GM04504 (cell line): ENCODE data around the gene APBA3.

Experiments used
- DNase-seq: peaks from one replicate; pipeline ENCODE4 v3.0.0-alpha.2; 2012; ENCODE audit warnings: low read depth

The APBA3 gene

DNA sequence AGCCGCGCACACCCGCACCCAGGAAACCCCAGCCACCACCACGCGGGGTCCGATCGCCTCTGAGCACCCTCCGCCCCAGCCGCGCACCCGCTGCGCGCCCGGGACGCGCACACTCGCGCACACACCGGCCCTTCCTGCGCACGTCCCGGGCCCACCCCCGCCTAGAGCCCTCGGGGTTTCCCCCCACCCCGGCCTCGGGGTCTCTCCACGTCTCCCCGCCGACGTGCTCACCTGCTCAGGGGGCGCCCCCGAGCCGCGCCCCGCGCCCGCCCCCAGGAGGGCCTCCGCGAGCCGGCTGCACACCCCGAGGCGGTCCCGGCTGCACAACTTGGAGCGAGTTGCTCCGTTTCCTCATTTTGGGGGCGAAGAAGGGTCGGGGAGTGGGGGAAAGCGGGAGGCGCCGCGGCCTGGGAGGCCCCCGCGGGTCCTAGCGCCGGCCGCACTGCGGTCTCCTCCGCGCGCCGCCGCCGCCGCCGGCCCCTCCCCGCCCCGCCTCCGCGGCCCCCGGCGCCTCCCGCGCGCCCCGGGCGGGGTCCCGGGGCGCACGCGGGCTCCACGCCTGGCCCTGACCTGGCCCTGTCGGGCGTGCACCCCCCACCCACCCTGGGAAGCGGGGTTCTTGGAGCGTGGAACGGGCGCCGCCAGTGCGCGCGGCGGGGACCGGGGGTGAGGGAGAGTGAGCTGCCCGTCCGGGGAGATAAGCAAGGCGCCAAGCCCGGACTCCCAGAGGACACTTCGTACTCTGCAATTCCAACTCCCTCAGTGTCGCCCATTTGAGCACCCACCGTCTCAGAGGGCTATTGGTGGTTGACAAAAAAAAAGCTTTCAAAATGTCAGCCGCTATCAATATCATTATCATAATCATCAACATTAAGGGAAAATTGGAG, 24.7 kb upstream of the APBA3 start, which contains the start of gene MATK:
Gene MATK, minus strand, starts transcription at position 444 of the 887 bp plus-strand sequence. CDS start 1,246 bp downstream, outside the sequence.
- no peak for DNase-seq

DNA sequence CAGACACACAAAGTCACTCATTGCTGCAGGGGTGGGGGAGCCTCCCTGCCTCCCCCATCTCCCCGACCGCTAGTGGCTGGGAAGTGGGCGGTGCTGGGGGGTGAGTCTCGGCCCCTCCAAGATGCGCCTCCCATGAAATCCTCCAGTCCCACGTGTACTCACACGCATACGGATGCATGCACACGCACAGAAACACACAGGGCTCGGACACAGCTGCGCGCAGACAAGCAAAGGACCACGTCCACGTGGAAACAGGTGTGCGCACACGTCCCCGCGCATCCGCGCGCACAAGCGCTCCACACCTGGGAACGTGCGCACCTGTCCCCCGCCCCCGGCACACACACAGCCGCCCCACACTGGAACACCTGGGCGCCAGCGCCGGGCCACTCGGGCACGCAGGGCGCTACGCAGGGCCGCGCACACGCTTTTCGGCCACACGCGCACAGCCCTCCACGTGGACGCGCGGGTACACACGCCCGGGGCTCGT, 24.0 kb upstream of the APBA3 start:
- DNase-seq, result no peak

DNA sequence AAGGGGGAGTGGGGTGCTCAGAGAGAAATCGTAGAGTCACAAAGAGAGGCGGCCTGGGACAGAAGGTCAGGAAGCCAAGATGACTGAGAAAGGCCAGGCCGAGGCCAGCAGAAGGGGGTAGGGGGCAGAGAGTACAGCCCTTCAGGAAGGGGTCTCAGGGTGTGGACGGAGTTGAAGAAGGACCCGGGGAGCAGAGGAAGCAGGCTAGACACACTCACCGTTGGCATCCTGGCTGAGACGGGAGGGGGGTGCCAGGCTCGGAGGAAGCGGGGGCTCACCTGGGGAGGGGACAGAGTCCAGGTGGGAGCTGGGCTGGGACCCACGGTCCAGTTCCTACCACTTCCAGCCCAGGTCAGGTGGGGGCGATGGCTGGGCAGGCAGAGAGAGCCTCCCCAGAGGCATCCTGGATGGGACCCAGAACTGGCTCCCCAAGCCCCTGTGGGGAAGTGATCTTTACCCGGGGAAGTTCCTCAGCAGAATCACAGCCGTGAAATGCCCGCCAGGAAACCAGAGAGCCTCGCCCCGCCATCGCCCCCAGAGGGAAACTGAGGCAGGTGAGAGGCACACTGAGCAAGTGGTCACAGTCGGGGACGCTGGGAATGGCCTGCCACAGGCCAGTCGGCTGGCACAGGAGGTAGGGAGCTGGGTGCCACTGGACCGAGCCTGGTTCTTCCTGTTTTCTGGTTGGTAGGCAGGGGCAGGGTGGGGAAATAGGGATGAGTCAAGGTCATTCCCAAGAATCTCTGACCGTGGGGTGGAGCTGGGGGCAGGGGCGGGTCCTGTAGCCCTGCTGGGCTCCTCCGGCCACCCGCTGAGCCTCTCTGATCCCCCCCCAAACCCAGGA, 23.3 kb upstream of the APBA3 start:
- DNase-seq, result no peak

DNA sequence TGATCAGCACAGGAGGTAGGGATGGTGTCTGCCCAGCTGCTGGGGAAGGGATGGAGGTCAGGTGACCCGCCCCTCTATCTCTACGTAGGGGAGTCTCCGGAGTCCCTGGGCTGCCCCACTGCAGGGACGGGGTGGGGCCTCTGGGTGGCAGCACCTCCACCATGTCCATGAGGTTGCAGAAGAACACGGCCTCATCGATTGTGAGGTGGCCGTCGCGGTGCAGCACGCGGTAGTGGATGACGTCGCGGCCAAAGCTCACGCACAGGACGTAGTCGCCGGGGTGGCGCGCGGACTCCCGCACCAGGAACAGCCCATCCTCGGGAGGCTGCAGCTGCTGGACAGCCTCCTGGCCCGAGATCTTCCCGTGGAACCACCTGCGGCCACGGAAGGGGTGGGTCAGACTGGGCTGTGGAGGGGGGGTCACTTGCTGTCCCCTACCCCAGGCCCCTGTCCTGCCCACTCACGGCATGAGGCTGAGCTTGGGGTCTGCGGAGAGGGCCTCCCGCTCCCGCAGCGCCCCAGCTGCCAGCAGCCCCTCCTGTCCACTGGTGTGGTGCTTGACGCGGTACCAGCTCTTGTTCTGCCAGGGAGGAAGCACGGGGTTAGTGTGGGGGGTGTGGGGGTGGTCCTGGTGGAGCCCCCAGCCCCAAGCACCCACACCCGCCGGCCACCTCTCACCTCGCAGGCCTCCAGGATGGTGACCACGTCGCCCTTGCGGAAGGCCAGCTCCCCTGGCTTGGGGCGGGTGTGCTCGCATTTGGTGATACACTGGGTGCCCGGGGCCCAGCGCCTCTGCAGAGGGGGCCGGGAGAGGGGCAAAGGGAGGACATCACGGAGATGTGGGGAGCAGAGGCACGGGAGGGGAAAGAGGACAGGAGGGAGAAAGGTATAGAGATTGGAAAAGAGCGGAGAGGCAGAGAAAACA, 22.4 kb upstream of the APBA3 start:
- DNase-seq, result no peak

DNA sequence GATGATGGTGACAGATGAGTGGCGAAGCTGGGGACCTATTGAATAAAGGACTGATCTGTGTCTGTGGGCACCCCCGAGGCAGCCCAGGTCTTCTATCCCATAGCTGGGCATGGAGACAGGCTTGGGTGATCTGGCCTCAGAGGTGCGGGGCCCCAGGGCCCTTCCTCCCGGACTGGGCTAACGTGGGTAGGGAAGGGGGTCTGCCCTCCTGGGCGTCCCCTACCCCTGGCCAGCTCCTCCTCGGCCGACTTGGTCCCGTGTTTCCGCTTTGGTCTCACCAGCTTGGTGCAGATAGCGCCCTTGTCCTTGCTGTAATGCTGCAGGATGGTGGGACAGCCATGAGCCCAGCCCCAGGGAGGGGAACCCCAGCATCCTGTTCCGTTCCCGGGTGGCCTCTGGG, 21.4 kb upstream of the APBA3 start:
- no peak for DNase-seq

DNA sequence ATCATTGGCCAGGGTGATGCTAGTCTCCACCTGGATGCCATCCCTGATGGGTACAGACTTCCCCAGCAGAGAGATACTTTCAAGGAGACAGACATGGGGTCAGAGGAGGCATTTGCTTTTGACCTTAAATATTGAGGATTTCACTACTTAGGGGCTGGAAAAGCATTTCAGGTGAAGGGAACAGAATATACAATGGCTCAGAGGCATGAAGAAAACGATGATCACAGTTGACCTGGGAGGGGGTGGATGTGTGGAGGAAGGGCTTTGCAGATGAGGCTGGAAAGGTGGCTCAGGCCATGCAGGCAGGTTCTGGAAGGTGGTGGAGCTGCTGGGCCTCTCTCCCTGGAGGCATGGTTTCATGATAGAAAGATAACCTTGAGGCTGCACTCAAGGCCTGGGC, 20.8 kb upstream of the APBA3 start:
- DNase-seq, result no peak

DNA sequence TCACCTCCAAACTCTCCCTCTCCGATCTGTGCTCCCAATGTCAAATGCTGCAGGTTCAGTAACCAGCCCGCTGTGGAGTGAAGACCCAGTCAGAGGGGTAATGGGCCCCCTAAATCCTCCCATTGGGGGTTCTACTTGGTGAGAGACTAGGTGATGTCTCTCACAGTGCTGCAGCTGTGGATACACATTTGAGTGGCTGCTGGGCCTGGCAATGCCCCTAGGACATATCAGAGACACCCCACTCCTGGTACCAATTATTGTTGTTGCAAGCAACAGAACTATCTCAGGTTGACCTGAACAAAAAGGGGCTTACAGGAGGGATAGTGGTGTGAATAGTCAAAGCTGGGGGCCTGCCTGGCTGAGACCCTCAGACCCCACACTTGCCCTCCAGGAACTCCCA, 20.1 kb upstream of the APBA3 start:
- DNase-seq, result no peak

DNA sequence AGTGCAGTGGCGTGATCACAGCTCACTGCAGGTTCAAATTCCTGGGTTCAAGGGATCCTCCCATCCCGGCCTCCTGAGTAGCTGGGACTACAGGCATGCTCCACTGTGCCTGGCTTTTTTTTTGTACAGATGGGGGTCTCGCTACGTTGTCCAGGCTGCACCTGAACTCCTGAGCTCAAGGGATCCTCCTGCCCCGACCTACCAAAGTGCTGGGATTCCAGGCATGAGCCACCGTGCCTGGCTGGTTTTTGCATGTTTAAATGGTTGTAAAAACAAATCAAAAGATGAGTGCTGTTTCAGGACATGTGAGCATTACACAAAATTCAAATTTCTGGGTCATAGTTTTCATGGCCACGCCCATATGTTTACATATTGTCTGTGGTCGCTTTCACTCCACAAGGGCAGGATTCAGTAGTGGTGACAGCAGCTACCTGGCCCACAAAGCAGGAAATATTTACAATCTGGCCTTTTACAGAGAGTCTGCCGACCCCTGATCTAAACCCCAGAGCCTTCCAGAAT, 19.4 kb upstream of the APBA3 start:
- no peak for DNase-seq

DNA sequence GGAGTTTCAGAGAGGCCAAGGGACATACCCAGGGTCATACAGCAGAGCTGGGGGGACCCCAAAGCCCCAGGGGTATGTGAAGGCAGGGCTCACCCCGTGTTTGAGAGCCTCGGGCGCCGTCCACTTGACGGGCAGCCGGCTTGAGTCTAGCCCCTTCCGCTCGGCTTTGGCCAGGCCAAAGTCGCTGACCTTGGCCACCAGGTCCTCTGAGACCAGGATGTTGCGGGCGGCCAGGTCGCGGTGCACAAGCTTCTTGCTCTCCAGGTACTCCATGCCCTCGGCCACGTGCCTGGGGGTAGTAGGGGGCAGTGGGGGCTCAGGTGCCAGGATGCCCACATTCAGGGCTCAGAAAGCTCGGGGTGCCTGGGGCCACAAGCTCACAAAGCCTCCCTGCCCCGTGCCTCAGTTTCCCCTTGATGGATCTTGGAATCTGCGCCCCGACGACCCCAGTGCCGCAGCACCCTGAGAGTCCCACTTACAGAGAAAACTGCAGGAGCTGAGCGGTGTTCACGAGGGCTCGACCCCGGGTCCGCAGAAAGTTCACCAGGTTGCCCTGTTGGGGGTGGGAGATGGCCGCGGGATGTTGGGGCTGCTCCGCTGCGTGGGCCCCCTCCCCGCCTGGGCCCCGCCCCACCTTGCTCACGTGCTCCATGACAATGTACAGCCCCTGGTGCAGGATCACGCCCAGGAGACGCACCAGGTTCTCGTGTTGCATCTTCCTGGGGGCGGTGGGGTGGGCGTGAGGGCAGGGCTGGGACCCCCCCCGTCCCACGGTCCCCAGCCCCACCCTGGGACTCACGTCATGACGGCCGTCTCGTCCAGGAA, 17.6 kb upstream of the APBA3 start:
- DNase-seq, result no peak

DNA sequence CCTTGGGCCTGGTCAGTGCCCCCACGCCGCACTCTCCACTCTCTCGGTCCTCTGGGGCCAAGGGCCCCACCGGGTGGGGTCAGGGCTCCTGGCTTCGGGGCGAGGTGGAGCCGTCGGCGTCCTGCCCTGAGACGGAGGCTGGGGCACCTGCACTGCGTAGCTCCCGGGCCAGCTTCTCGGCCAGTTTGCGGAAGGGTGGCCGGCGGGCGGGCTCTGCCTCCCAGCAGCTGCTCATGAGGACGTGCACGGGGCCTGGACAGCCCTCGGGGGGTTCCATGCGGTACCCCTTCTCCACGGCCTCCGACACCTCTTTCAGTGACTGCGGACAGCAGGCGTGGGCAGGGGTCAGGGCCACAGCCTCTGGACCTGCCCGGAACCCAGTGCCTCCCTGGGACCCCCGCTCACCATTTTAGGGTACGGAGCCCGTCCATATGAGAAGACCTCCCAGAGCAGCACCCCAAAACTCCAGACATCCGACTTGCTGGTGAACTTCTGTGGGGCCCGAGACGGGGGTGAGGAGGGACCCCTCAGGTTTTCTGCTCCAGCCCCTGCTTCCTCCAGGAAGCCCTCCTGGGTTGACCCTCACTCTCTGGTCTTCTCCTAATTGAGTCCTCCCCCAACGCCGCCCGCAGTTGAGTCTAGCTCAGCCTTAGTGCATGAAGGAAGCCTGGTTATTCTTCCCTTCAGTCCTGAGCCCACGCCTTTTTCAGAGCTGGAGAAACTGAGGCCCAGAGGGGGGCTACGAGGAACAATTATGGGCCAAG, 16.8 kb upstream of the APBA3 start:
- DNase-seq, result no peak

DNA sequence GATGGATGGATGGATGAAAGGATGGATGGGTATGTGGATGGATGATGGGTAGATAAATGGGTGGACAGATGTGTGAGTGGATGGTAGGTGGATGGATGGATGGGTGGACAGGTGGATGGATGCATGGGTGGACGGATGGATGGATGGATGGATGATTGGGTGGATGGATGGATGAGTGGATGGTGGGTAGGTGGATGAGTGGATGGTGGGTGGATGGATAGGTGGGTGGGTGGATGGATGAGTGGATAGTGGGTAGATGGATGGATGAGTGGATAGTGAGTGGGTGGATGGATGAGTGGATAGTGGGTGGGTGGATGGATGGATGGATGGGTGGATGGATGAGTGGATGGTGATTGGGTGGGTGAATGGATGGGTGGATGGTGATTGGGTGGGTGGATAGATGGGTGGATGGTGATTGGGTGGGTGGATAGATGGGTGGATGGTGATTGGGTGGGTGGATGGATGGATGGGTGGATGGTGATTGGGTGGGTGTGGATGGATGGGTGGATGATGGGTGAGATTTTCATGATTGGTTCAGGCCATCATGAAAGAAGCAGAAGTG, 15.1 kb upstream of the APBA3 start:
- no peak for DNase-seq

DNA sequence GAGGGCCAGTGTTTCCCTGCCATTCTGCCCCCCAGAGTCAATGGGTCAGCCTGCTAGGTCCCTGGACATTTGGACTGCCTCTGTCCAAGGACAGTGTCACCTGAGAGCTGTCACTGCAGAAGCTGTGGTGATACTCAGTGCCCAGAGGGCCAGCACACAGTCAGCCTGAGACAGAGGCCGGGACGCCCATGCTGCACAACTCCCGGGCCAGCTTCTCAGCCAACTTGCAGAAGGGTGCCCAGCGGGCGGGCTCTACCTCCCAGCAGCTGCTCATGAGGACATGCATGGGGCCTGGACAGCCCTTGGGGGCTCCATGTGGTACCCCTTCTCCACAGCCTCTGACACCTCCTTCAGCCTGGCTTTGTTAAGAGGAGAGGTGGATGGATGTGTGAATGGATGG, 14.3 kb upstream of the APBA3 start:
- no peak for DNase-seq

DNA sequence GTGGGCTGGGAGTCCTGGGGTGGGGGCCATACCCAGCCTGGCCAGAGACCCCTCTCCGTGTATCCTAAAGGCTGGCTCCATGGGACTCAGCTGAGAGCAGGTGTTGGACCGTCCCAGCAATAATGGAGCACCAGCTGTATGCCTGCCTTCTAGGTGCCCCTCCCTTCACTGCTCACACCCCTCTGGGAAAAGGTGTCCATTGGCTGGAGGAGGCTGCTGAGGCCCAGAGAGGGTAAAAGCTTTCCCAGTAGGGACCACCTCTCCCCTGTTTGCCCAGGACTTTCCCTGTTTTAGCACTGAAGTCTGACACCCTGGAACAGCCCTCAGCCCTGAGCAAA, 13.9 kb upstream of the APBA3 start:
- DNase-seq, result no peak

DNA sequence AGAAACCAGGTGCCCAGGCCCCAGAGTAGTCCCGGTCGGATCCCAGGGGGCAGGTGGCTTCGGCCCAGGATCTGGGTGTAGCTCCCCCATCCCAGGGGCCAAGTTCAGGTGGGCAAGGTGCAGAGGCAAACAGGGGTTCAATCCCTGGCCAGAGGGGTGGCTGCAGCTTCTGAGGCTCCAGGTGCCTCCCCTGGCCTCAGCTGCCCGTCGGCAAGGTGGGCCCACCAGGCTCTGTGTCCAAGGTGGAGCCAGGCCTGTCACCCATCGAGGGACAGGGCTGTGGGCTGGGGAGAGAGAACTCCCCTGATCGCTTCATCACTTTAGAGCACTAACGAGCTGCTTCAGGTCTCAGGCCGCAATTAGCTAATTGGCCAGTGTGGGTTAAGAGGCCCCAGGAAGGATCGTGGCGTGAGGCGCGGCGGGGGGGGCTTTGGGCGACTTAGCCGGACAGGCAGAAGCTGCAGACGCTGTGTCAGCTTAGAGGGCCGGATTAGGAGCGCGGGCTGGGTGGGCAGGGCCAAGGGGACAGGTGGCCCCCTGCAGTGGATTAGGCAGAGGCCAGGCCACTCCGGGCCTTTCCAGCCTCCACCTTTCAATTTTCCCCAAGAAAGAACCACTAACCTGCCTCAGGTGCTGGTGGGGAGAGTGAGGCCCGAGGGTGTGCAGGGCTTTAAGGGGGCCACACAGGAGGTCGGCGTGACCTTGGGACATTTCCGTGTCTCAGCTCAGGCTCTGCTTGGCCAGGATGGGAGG, 13.3 kb upstream of the APBA3 start:
- no peak for DNase-seq

DNA sequence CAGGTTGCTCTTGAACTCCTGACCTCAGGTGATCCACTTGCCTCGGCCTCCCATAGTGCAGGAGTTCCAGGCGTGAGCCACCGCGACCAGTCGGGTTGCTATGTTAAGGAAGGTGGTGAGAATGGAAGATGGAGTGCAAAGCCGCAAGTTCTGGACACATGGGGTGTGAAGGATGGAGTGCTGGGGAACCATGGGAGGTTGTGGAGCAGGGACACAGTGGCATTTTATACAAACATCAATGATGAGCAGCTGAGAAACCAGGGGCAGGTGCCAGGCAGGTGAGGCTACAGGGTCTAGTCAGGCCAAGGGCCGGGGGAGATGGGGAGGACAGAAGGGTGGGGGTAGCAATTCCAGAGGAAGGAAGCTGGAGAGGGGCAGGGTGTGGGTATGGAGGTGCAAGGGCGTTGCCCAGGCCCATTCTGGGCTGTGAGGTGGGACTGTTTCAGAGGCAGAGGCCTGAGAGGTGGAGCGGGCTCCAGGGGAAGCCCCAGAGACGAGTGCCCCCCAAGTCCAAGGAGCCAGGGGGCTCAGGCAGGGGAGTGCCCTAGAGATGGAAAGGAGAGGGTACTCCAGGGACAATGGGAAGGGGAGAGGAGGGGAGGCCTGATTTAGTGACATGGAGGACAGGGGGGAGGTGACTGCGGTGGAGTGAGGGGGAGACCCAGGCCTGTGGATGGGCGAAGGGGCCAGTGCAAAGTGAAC, 12.5 kb upstream of the APBA3 start:
- DNase-seq, result no peak

DNA sequence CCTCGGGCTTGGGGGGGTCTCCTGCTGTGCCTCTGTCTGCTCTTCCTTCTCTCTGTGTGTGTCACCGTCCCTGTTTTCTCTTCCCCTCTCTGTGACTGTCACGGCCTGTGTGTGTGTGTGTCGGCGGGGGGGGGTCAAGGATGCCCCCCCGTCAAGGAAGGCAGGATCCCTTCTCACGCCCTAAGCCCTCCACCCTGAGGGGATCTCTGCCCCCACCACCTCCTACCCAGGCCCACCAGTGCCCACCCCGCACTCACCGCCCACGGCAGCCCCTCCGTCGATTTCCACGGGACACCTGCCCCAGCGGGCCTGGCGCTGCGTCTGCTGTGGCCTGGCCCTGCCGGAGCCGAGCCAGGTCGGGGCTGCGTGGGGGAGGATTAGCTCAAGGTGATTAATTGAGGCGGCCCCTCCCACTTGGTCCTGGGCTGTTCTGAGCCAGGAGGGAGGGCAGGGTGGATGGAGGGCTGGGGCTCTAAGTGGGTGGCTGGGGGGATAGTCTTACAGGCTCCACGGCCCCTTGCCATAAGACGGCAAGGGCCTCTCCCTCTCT, 10.5 kb upstream of the APBA3 start, which contains the start of gene RAX2:
Gene RAX2, minus strand, starts transcription at position 323 of the 550 bp plus-strand sequence. CDS start 486 bp downstream, outside the sequence.
- no peak for DNase-seq

DNA sequence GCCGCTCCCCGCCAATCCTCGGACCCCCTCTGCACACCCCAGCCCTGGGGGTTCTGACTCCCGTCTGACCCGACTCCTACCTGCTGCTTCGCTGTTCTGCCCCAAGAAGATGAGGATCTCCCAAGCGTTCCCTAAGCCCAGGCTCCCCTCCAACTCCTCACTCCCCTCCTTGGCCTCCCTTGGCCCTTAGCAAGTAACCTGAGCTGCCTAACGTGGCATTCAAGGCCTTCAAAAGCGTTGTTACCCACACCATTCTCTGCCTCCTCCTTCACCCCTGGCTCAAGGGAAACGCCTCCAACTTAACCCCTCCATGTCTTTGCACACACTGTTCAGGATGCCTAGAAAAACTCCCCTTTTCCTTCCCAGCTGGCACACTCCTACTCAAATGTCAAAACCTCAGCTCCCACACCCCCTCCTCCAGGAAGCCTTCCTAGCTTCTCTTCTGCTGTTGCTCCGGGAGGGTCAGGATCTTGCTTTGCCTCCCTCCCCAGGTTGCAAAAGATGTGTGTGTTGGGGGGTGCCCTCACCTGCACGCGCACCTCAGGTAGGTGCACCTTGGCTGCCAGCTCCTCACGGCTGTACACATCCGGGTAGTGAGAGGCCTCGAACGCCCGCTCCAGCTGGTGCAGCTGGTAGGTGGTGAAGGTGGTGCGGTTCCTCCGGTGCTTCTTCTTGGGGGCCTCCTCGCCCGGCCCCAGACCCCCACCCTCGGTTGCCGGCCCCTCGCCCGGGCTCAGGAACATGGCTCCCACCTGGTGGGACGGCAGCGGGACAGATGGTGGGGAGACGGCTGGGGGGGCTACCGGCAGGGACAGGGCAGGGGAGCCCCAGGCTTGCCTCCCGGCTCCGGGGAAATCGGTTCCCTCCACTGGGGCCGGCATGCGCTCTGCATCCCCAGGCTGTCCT, 9.8 kb upstream of the APBA3 start:
- DNase-seq, result no peak
